IMR-90 (cell line): ENCODE data around the gene GTPBP6. TPM values are rescaled to one million over a fixed set of nuclear protein-coding genes. Genes with fewer than 3 reads are reported as not detected.

ENCODE experiments used
- ATAC-seq: fragments of 200-7000 bp; cut with Tn5 transposase; 2 replicates; pipeline ENCODE4 v1.9.1; 2020; ENCODE audit warnings: low read depth, mild to moderate bottlenecking, moderate library complexity
- BruUV-seq: library from RNA; stranded (reverse); fragments of 400-500 nt; replicated peaks from 2 replicates; lab custom pipeline; 2021; lab: Mats Ljungman, UMichigan
- CTCF ChIA-PET: fragments of 300-600 bp; formaldehyde crosslinking; extraction: SDS; loops from one replicate; lab custom pipeline; 2021; ENCODE audit warnings: antibody characterized with exemption; lab: Yijun Ruan, JAX
- POLR2A ChIA-PET: fragments of 300-600 bp; sonication (Branson Sonifier 250); formaldehyde crosslinking; loops from one replicate; lab custom pipeline; 2022; ENCODE audit warnings: antibody characterized with exemption; ENCODE audit not compliant: unreplicated experiment; lab: Charles Lee
- DNase-seq: peaks from one replicate; pipeline ENCODE4 v3.0.0; 2013
- H2AFZ ChIP-seq: replicated peaks from 2 replicates; pipeline ENCODE3; 2013; ENCODE audit warnings: low read length, mild to moderate bottlenecking; ENCODE audit not compliant: poor library complexity
- H2AK5ac ChIP-seq: 2 replicates; pipeline ENCODE4 v1.6.1; 2013; ENCODE audit warnings: low read depth, low read length, inconsistent platforms
- H2AK9ac ChIP-seq: replicated peaks from 2 replicates; pipeline ENCODE3; 2013; ENCODE audit warnings: mild to moderate bottlenecking, low read depth, low read length, moderate library complexity; ENCODE audit not compliant: poor library complexity
- H2BK120ac ChIP-seq: 2 replicates; pipeline ENCODE4 v1.6.1; 2013; ENCODE audit warnings: low read depth, low read length, inconsistent platforms
- H2BK15ac ChIP-seq: 3 replicates; pipeline ENCODE4 v1.6.1; 2013; ENCODE audit warnings: low read depth, low read length, inconsistent platforms
- H2BK20ac ChIP-seq: 2 replicates; pipeline ENCODE4 v1.6.1; 2013; ENCODE audit warnings: low read depth, mild to moderate bottlenecking, inconsistent platforms, low read length, moderate library complexity
- H2BK5ac ChIP-seq: 2 replicates; pipeline ENCODE4 v1.6.1; 2013; ENCODE audit warnings: mild to moderate bottlenecking, low read depth, low read length, inconsistent platforms; ENCODE audit not compliant: poor library complexity, severe bottlenecking
- H3K14ac ChIP-seq: replicated peaks from 2 replicates; pipeline ENCODE4 v1.6.1; 2013; ENCODE audit warnings: low read depth, low read length, inconsistent platforms
- H3K18ac ChIP-seq: 2 replicates; pipeline ENCODE4 v1.6.1; 2013; ENCODE audit warnings: low read depth, low read length, control low read depth
- H3K23ac ChIP-seq: 2 replicates; pipeline ENCODE4 v1.6.1; 2013; ENCODE audit warnings: low read depth, low read length, inconsistent platforms
- H3K27ac ChIP-seq: 2 replicates; pipeline ENCODE4 v1.5.1; 2013; ENCODE audit warnings: mild to moderate bottlenecking, control low read depth, low read length; ENCODE audit not compliant: insufficient read depth
- H3K27me3 ChIP-seq: 2 replicates; pipeline ENCODE4 v1.6.1; 2013; ENCODE audit warnings: low read length; ENCODE audit not compliant: control insufficient read depth, insufficient read depth
- H3K36me3 ChIP-seq: 2 replicates; pipeline ENCODE4 v1.6.1; 2013; ENCODE audit warnings: low read length, mixed read lengths; ENCODE audit not compliant: control insufficient read depth, insufficient read depth
- H3K4ac ChIP-seq: 2 replicates; pipeline ENCODE4 v1.6.1; 2013; ENCODE audit warnings: low read depth, low read length, inconsistent platforms
- H3K4me1 ChIP-seq: 2 replicates; pipeline ENCODE4 v1.6.1; 2013; ENCODE audit warnings: low read length, mixed read lengths; ENCODE audit not compliant: control insufficient read depth, insufficient read depth
- H3K4me2 ChIP-seq: 2 replicates; pipeline ENCODE4 v1.6.1; 2013; ENCODE audit warnings: low read depth, mild to moderate bottlenecking, control low read depth, low read length, moderate library complexity
- H3K4me3 ChIP-seq: 2 replicates; pipeline ENCODE4 v1.5.1; 2013; ENCODE audit warnings: low read depth, mild to moderate bottlenecking, control low read depth, low read length, moderate library complexity; ENCODE audit not compliant: insufficient read depth
- H3K56ac ChIP-seq: 2 replicates; pipeline ENCODE4 v1.6.1; 2013; ENCODE audit warnings: low read length, inconsistent platforms; ENCODE audit not compliant: insufficient read depth; ENCODE audit errors: extremely low read depth
- H3K79me1 ChIP-seq, 2 experiments: 2 replicates each; pipeline ENCODE4 v1.6.1; 2013; ENCODE audit warnings: low read length in 2 of 2, inconsistent platforms in 1 of 2, low read depth in 1 of 2
- H3K9ac ChIP-seq: 2 replicates; pipeline ENCODE4 v1.6.1; 2013; ENCODE audit warnings: low read depth, low read length, control low read depth
- H3K9me1 ChIP-seq: 2 replicates; pipeline ENCODE4 v1.6.1; 2013; ENCODE audit warnings: low read length, inconsistent platforms; ENCODE audit not compliant: insufficient read depth
- H3K9me3 ChIP-seq: 2 replicates; pipeline ENCODE4 v1.6.1; 2013; ENCODE audit warnings: low read length; ENCODE audit not compliant: control insufficient read depth, insufficient read depth
- H4K20me1 ChIP-seq: 2 replicates; pipeline ENCODE4 v1.6.1; 2013; ENCODE audit warnings: low read length, inconsistent platforms; ENCODE audit not compliant: insufficient read depth
- H4K5ac ChIP-seq: 2 replicates; pipeline ENCODE4 v1.6.1; 2013; ENCODE audit warnings: mild to moderate bottlenecking, low read depth, low read length, control low read depth
- H4K8ac ChIP-seq, 2 experiments: 2 replicates each; pipeline ENCODE4 v1.6.1; 2013; ENCODE audit warnings: low read depth in 2 of 2, low read length in 2 of 2, control low read depth in 1 of 2, inconsistent platforms in 1 of 2
- H4K91ac ChIP-seq: 2 replicates; pipeline ENCODE4 v1.6.1; 2013; ENCODE audit warnings: low read depth, low read length, inconsistent platforms; ENCODE audit not compliant: insufficient read depth
- CEBPB ChIP-seq: IDR thresholded peaks from 2 replicates; pipeline ENCODE4 v1.6.1; 2012; ENCODE audit warnings: low read depth, low read length, improper control_type of control experiment
- CHD1 ChIP-seq: IDR thresholded peaks from 2 replicates; pipeline ENCODE4 v1.6.1; 2012; ENCODE audit warnings: low read depth, low read length, improper control_type of control experiment
- WGBS, 2 experiments: methylation state at CpG; one replicate each; pipeline versions ENCODE4 v1.1.5 to v1.1.7; 2013; ENCODE audit warnings: missing lambda C conversion rate in 2 of 2; ENCODE audit not compliant: insufficient read length in 1 of 2; ENCODE audit errors: extremely low coverage in 2 of 2; 5-methylcytosine and 5-hydroxymethylcytosine counted together
- dilution Hi-C: fragments of 300-500 bp; cut with HindIII; formaldehyde crosslinking; loops from one replicate; pipeline ENCODE4 v1.14.3; 2018; ENCODE audit warnings: low sequenced_read_pairs; ENCODE audit not compliant: unreplicated experiment
- in situ Hi-C: fragments of 300-500 bp; cut with MboI; formaldehyde crosslinking; loops from 3 replicates; pipeline ENCODE4 v1.14.3; 2019; ENCODE audit warnings: low sequenced_read_pairs, inconsistent platforms, mixed read lengths
- intact Hi-C: fragments of 100-400 bp; cut with micrococcal nuclease; formaldehyde crosslinking; loops from 2 replicates; pipeline ENCODE4 v1.10.0; 2022
- polyA plus RNA-seq, 3 experiments: library from polyadenylated mRNA; depleted of rRNA; stranded (reverse); fragments of >200 nt; gene quantifications; 2 replicates each; pipeline ENCODE4 v1.2.3, GENCODE V29; 2012; ENCODE audit warnings: low replicate concordance in 1 of 3
- total RNA-seq: library from RNA; depleted of rRNA; stranded (reverse); fragments of >200 nt; gene quantifications from 2 replicates; pipeline ENCODE4 v1.2.3, GENCODE V29; 2012

The GTPBP6 gene
- total and polyA plus RNA-seq, 2 of the 4 experiments (the other 2 are of a cell fraction) = 24.0 to 31.6 TPM

- no peaks in the 10 kb centered on the region for H3K9me1 ChIP-seq
- H2AK9ac ChIP-seq = no peak overlapping the region
- peaks cover 9% of the 10 kb centered on the region; the same call in 1 of the 2 replicates for H3K9me3 ChIP-seq
- H3K4me3 ChIP-seq = no peak overlapping the region
- H3K23ac ChIP-seq = no peak overlapping the region
- no peak overlapping the region for H4K8ac ChIP-seq
- no peak overlapping the region for H2BK120ac ChIP-seq
- no peak overlapping the region for H3K56ac ChIP-seq
- no peak overlapping the region for H2AK5ac ChIP-seq
- no peak for ATAC-seq
- H3K9ac ChIP-seq = no peak overlapping the region
- intact Hi-C loops (no loop called here), dilution Hi-C loops (no loop called here), in situ Hi-C loops (no loop called here)
- H2BK20ac ChIP-seq = no peak overlapping the region
- H4K91ac ChIP-seq = no peak overlapping the region
- H2BK15ac ChIP-seq = no peak overlapping the region
- H2BK5ac ChIP-seq = no peak overlapping the region
- no peaks in the 10 kb centered on the region for H3K4me1 ChIP-seq
- no peaks in the 10 kb centered on the region for H4K20me1 ChIP-seq
- H3K36me3 ChIP-seq = peaks cover 22% of the 10 kb centered on the region; the same call in 1 of the 2 replicates
- CTCF ChIA-PET = no interaction called here
- no peak overlapping the region for H2AFZ ChIP-seq
- H3K4ac ChIP-seq = no peak overlapping the region
- 100% methylated on average over 8 of the region's 44 CpGs; no CpG with 5 or more reads in 1 of the 2 experiments for WGBS, 2 experiments
- no peak overlapping the region for H3K4me2 ChIP-seq
- POLR2A ChIA-PET = no interaction called here
- no peak overlapping the region for H3K27ac ChIP-seq
- H3K18ac ChIP-seq = no peak overlapping the region
- H4K5ac ChIP-seq = no peak overlapping the region
- H3K14ac ChIP-seq = no peak overlapping the region
- TF ChIP-seq CHD1 (no peak), CEBPB (no peak)
- no peak for DNase-seq
- H3K79me1 ChIP-seq = no peaks in the 10 kb centered on the region
- no TSS peak for BruUV-seq
- H3K27me3 ChIP-seq = no peaks in the 10 kb centered on the region
Measured at GRCh38 chrX:338836-339400, 20.3 kb upstream of the GTPBP6 start.
